ENCODE data around the gene EIF5AL1. TPM values are rescaled to one million over a fixed set of nuclear protein-coding genes. Genes with fewer than 3 reads are reported as not detected.
"Not testable (repeated sequence)": the region's sequence is repeated elsewhere in the genome, so short reads cannot be mapped to it uniquely, and the experiment has no call there.

Gene EIF5AL1
- total RNA-seq, 1 donor from 2014 or later: 0.16 TPM

- DNase-seq: no peak
Measured at GRCh38 chr10:79487296-79488194, 24.8 kb upstream of the EIF5AL1 start.

GRCh38 chr10:79488336-79488735 is 24.0 kb upstream of the EIF5AL1 start:
- no peak for DNase-seq

- no peak for DNase-seq
Measured at GRCh38 chr10:79488870-79489269, 23.5 kb upstream of the EIF5AL1 start.

GRCh38 chr10:79490400-79491142 is 21.8 kb upstream of the EIF5AL1 start:
- DNase-seq: no peak

- no peak for DNase-seq
Measured at GRCh38 chr10:79491143-79491835, 21.0 kb upstream of the EIF5AL1 start.

- no peak for DNase-seq
Measured at GRCh38 chr10:79492256-79492655, 20.1 kb upstream of the EIF5AL1 start.

- no peak for DNase-seq
Measured at GRCh38 chr10:79492839-79493238, 19.5 kb upstream of the EIF5AL1 start.

GRCh38 chr10:79493806-79494205 is 18.5 kb upstream of the EIF5AL1 start:
- no peak for DNase-seq

GRCh38 chr10:79494871-79495705 is 17.2 kb upstream of the EIF5AL1 start:
- no peak for DNase-seq

- no peak for DNase-seq
Measured at GRCh38 chr10:79495791-79496190, 16.5 kb upstream of the EIF5AL1 start.

GRCh38 chr10:79496896-79497295 is 15.4 kb upstream of the EIF5AL1 start:
- no peak for DNase-seq

GRCh38 chr10:79498291-79498829 is 14.0 kb upstream of the EIF5AL1 start:
- no peak for DNase-seq

GRCh38 chr10:79502561-79503309 is 9.6 kb upstream of the EIF5AL1 start:
- DNase-seq: no peak

- DNase-seq: not testable (repeated sequence)
Measured at GRCh38 chr10:79503787-79504186, 8.5 kb upstream of the EIF5AL1 start.

GRCh38 chr10:79504483-79504882 is 7.8 kb upstream of the EIF5AL1 start:
- DNase-seq: not testable (repeated sequence)

GRCh38 chr10:79505328-79505727 is 7.0 kb upstream of the EIF5AL1 start:
- not testable (repeated sequence) for DNase-seq

- DNase-seq: no peak
Measured at GRCh38 chr10:79505829-79506228, 6.5 kb upstream of the EIF5AL1 start.

GRCh38 chr10:79507440-79508167 is 4.7 kb upstream of the EIF5AL1 start:
- DNase-seq: no peak

GRCh38 chr10:79508245-79508644 is 4.1 kb upstream of the EIF5AL1 start:
- not testable (repeated sequence) for DNase-seq

- DNase-seq: not testable (repeated sequence)
Measured at GRCh38 chr10:79509306-79509933, 2.9 kb upstream of the EIF5AL1 start.

Measured in occipital lobe (tissue), 2 donors.